ENCODE results near the gene CPE. TPM values are rescaled to one million over a fixed set of nuclear protein-coding genes. Genes with fewer than 3 reads are reported as not detected.

CPE gene
- total RNA-seq, 4 donors from 2014 or later = 22.3 to 33.5 (median 30.9) TPM

- Histone ChIP-seq H3K9me3 (no peaks in the 10 kb centered on the region), H3K4me3 (no peak overlapping the region), H3K4me1 (peaks cover 16% of the 10 kb centered on the region), H3K27ac (peak overlapping the region; percentile 34), H3K36me3 (no peaks in the 10 kb centered on the region), H3K27me3 (no peaks in the 10 kb centered on the region)
- no peak for DNase-seq (ENCODE audit: low spot score in 2 of 2)
- WGBS = 34% methylated on average over 7 of the region's 7 CpGs
- TF ChIP-seq CTCF (IDR thresholded peaks at IDR 0.05) (no peak), EP300 (IDR thresholded peaks at IDR 0.05) (no peak)
Measured at GRCh38 chr4:165505958-165506837, 127.4 kb downstream of the CPE start.

- peaks cover 16% of the 10 kb centered on the region for H3K4me1 ChIP-seq
- DNase-seq (ENCODE audit: low spot score in 2 of 2) = no peak
- TF ChIP-seq POLR2AphosphoS5 (IDR thresholded peaks at IDR 0.05) (no peak), CTCF (IDR thresholded peaks at IDR 0.05) (no peak), EP300 (IDR thresholded peaks at IDR 0.05) (no peak), POLR2A (IDR thresholded peaks at IDR 0.05) (no peak)
- no peaks in the 10 kb centered on the region for H3K9me3 ChIP-seq
- no peaks in the 10 kb centered on the region for H3K36me3 ChIP-seq
- WGBS = 28% methylated on average over 2 of the region's 2 CpGs
- H3K27me3 ChIP-seq = no peaks in the 10 kb centered on the region
- no peak overlapping the region for H3K4me3 ChIP-seq
- peak overlapping the region; percentile 34 for H3K27ac ChIP-seq
Measured at GRCh38 chr4:165506849-165507248, 128.0 kb downstream of the CPE start.

- H3K27me3 ChIP-seq = no peaks in the 10 kb centered on the region
- H3K9me3 ChIP-seq = no peaks in the 10 kb centered on the region
- TF ChIP-seq CTCF (IDR thresholded peaks at IDR 0.05) = no peak
- TF ChIP-seq EP300 (IDR thresholded peaks at IDR 0.05) = no peak
- no peak for TF ChIP-seq POLR2A (IDR thresholded peaks at IDR 0.05)
- no peak for TF ChIP-seq POLR2AphosphoS5 (IDR thresholded peaks at IDR 0.05)
- no peak overlapping the region for H3K27ac ChIP-seq
- no peaks in the 10 kb centered on the region for H3K36me3 ChIP-seq
- 65% methylated on average over 9 of the region's 9 CpGs for WGBS
- peaks cover 16% of the 10 kb centered on the region for H3K4me1 ChIP-seq
- H3K4me3 ChIP-seq = no peak overlapping the region
- DNase-seq (ENCODE audit: low spot score in 2 of 2) = no peak
Measured at GRCh38 chr4:165507381-165507780, 128.6 kb downstream of the CPE start.

GRCh38 chr4:165508372-165509120 is 129.7 kb downstream of the CPE start:
- Histone ChIP-seq H3K9me3 (no peaks in the 10 kb centered on the region), H3K4me3 (no peak overlapping the region), H3K27ac (no peak overlapping the region), H3K36me3 (no peaks in the 10 kb centered on the region), H3K4me1 (peaks cover 23% of the 10 kb centered on the region), H3K27me3 (no peaks in the 10 kb centered on the region)
- TF ChIP-seq POLR2AphosphoS5 (IDR thresholded peaks at IDR 0.05) = no peak
- WGBS = 90% methylated on average over 6 of the region's 6 CpGs
- DNase-seq (ENCODE audit: low spot score in 2 of 2) = no peak

- no peak for TF ChIP-seq POLR2AphosphoS5 (IDR thresholded peaks at IDR 0.05)
- TF ChIP-seq CTCF (IDR thresholded peaks at IDR 0.05) = no peak
- Histone ChIP-seq H3K9me3 (no peaks in the 10 kb centered on the region), H3K27me3 (no peaks in the 10 kb centered on the region), H3K27ac (no peak overlapping the region), H3K4me3 (no peak overlapping the region), H3K4me1 (peaks cover 24% of the 10 kb centered on the region), H3K36me3 (no peaks in the 10 kb centered on the region)
- 29% methylated on average over 5 of the region's 5 CpGs for WGBS
- no peak for DNase-seq (ENCODE audit: low spot score in 2 of 2)
Measured at GRCh38 chr4:165512424-165512823, 133.6 kb downstream of the CPE start.

Measured in suprapubic skin (tissue), 4 donors.